ENCODE results near the gene UQCRC1.
A peak's percentile ranks its signal among the peaks of the same experiment; 100 is the strongest.

UQCRC1 gene

DNA sequence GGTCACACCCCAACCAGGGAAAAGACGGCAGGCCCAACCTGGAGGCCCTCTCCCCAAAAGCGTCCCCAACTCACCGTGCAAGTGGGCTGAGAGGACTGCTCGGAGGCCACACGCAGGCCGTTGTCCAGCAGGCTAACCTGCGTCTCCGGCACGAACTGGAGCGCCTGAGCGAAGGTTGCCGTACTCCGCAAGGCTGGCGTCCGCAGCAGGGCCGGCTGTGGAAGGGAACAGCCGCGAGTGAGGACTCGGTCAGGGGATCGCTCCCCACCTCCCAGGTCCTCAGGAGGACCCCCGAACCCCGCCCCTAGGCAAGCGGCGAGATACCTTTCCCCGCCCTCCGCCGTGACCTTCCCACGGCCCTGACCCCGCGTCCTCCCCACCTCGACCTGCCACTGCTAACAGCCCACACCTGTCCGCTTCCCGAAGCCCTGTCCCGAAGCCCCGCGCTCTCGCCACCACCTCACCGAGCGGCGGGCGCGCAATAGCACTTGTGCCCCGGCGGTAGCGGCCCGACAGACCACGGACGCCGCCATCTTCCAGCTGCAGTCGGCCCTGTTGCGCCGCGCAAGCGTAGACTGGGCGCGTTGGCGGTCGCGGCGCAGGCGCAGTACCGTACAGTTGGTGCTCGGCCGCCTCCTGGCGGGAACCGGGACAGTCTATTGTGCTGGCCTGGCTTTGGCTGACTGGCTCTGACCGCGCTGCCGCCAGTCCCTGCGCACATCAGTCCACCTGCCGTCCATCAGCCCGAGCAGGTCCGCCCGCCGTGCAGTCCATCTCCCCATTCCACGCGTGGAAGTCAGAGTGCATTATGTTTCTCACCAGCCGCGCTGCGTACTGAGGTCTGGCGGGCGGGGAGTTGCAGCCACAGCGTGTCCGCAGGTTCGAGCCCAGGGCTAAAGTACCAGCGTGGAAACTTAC is at the start of gene UQCRC1:
Gene UQCRC1, minus strand, starts transcription at position 559 of the 918 bp plus-strand sequence. Its CDS starts 26 bp downstream, at position 533.
- peak; percentile 79 to 89 (median 86) for DNase-seq (ENCODE audit: low read depth in 2 of 3, low spot score in 1 of 3)

DNA sequence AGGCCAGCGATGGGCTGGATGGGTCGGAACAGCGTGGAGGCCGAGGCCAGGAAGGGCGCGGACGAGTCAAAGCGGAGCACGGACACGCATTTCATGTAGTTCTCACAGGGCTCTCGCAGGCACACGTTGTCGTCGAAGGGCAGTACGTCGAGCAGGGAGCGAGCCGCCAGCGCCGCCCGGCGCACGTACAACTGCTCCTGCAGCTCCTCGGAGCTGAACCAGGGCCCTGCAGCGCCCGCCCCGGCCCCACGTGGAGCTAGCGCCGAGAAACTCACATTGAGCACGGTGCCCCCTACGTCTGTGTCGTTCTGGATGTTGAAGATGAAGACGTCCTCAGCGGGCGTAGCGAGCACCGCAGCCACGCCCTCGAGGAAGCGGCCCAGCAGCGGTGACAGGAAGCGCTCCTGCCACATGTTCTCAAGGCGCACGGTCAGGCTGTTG is 47.4 kb upstream of the UQCRC1 start:
- no peak for DNase-seq (ENCODE audit: low read depth in 2 of 3, low spot score in 1 of 3)

DNA sequence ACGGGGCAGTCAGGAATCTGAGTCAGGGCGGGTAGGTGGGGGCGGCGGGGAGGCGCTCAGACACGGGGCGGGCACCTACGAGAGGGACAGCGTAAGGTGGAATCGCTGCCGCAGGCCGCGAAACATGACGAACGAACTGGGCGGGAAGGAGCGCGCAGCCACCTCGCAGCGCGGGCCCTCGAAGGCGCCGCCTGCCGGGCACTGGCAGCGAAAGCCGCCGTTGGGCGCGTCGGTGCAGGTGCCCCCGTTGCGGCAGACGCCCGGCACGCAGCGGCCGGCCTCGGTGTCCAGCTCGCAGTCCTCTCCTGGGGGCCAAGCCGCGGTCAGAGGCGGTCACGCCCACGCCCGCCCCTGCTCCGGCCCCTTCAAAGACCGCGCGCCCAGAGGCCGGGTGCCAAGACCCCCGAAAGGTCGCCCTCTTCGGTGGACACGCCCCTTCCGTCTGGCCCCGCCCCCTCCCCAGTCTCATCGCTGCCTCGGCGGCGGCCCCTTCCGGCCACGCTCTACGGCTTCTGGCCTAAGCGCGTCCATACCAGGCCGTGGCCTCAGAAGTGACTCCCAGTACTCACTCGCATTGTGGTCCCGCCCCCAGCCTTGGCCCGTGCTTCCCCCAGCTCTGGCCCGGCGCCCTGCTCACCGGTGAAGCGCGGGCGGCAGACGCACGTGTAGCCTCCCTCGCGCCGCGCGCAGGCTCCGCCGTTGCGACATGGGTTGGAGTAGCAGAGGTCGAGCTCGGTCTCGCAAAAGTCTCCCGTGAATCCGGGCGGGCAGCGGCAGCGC is 46.8 kb upstream of the UQCRC1 start:
- DNase-seq (ENCODE audit: low read depth in 2 of 3, low spot score in 1 of 3) = peak; percentile 75 to 80 (median 80)

- DNase-seq (ENCODE audit: low read depth in 2 of 3, low spot score in 1 of 3) = peak in 2 of 3 donors; percentile 42 to 46
Observed at GRCh38 chr3:48655606-48656005, 46.2 kb upstream of the UQCRC1 start.

- no peak for DNase-seq (ENCODE audit: low read depth in 2 of 3, low spot score in 1 of 3)
Observed at GRCh38 chr3:48655063-48655462, 45.6 kb upstream of the UQCRC1 start.

DNA sequence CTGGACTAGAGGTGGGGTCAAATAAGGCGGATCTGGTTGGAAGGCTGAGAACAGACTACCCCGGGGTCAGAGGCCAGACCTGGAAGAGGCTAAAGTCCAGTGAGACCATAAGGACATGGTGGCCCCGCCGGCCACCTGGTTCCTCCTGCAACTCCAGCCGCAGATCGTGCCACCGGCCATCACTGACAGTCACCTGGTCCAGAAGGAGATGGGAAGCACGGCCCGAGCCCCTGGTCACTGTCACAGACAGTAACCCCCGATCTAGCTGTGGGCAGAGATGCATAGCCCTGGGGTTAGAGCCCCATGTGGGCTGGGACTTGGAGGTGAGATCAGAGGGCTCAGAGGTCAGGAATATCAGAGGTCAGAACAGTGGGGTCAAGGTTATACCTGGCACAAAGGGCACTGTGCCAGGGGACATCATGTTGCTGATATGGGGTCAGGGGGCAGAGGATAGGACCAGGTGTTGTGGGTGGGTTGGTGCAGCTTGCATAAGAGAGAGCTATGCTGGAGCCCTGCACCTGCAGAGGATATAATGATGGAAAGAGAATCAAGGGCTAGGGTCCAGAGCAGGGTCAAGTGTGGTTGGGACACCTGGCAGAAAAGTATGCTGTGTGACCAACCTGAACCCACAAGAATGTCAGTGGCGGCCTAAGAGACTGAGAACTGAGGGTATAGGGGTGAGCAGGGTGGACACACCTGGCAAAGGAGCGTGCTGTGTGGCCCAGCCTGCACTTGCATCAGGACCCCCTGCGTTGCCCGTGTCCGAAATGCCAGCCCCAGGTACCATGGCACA is 43.7 kb upstream of the UQCRC1 start:
- no peak for DNase-seq (ENCODE audit: low read depth in 2 of 3, low spot score in 1 of 3)

GRCh38 chr3:48651771-48652170 is 42.3 kb upstream of the UQCRC1 start:
- no peak for DNase-seq (ENCODE audit: low read depth in 2 of 3, low spot score in 1 of 3)

DNA sequence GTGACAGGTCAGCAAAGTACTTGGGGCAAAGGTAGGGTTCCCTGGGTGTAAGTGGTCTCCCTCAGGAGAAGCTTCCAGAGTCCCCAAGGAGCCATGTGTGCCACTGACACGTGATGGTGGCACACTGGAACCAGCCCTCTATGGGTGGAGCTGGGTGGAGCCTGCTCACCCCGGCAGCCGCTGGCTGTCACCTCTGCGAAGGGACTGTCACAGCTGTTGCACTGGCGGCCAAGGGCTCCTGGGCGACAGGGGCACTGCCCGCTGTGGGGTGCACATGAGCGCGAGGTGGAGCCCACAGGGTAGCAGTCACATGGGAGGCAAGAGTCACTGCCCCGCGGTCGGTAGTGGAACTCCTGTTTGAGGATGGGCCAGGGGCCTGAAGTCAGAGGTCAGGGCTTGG is 41.3 kb upstream of the UQCRC1 start:
- DNase-seq (ENCODE audit: low read depth in 2 of 3, low spot score in 1 of 3) = no peak

DNA sequence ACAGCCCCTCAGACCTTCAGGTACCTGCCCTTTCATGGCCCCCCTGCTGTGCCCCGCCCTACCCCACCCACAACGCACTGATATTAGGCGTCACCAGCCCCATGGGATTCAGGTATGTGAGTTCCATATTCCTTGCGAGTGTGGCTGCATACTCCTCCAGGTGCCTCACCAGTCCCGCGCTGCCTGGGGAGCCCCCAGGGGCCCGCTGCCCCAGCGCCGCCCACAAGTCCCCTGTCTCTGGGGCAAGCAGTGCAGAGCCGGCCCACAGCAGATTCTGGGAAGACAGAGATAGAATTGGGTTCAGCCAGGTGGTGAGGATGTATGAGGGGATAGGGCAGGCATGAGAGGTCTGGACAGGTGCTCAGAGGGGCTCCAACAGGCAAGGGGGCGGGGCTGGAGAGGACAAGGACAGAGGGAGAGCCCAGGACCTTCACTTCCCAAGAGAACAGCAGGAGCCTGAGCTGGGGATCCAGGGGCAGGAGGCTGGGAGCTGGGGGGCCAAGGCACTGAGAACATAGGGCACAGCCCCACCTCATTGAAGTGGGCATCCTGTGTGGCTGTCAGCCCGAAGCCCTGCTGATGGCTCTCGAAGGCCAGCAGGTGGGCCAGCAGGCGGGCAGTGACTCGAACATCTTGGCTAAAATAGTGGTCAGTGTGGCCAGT is 38.9 kb upstream of the UQCRC1 start:
- DNase-seq (ENCODE audit: low read depth in 2 of 3, low spot score in 1 of 3) = no peak

- no peak for DNase-seq (ENCODE audit: low read depth in 2 of 3, low spot score in 1 of 3)
Observed at GRCh38 chr3:48647714-48648113, 38.3 kb upstream of the UQCRC1 start.

DNA sequence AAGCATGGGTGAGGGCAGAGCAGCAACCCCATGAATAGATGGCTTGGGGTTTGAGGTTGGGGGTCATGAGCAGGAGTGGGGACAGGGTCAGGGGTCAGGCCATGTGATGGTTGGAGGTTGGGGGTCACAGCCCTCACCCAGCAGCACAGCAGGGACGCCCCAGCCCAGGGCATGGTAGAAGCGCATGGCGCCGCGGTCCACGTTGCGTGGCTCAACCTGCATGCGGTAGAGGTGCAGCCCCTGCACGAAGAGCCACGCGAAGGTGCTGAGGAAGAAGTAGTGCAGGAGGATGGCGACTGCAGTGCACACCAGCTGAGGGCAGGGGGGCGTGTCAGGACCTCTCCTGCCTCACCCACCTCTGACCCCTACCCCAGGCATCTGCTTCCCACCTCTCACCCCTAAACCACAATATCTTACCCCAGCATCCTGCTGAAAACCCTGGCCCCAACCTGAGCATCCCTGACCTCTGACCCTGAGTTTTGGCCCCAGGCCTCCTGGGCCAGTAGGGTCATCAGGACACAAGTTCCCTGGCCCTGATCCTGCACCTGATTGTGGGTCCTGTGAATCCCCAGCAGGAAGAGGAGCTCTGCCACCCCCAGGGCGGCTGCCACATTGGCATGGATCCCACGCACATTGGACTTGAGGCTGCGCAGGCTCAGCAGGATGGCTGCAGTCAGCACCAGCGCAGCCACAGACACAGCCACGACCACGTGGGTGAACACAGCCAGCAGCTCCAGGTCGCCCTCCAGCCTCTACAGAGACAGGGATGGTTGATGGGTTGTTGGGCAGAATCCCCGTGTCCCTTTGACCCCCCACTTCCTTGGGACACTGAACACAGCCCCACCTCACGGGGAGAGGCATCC is 35.7 kb upstream of the UQCRC1 start:
- no peak for DNase-seq (ENCODE audit: low read depth in 2 of 3, low spot score in 1 of 3)

GRCh38 chr3:48642605-48643004 is 33.2 kb upstream of the UQCRC1 start:
- DNase-seq (ENCODE audit: low read depth in 2 of 3, low spot score in 1 of 3) = no peak

DNA sequence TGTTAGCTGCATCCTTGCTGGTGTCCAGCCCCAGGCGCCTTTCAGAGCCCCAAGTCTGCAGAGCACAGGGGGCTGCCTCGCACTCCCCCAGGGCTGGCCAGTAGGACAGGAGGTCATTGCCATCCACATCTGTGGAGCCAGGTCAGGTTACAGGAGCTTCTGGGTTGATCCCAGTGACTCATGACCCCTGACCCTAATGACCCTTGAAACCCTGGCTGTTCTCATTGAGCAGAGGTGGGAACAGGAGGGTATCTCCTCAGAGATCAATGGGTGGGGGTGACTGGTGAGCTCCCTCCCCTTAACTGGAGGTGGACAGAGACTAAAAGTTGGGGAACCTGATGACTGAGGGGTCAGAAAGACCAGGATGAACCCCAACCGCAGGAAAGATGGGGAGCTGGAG is 31.9 kb upstream of the UQCRC1 start:
- DNase-seq (ENCODE audit: low read depth in 2 of 3, low spot score in 1 of 3) = no peak

GRCh38 chr3:48639944-48640606 is 30.6 kb upstream of the UQCRC1 start:
- DNase-seq (ENCODE audit: low read depth in 2 of 3, low spot score in 1 of 3) = no peak

- no peak for DNase-seq (ENCODE audit: low read depth in 2 of 3, low spot score in 1 of 3)
Observed at GRCh38 chr3:48637305-48637704, 27.9 kb upstream of the UQCRC1 start.

DNA sequence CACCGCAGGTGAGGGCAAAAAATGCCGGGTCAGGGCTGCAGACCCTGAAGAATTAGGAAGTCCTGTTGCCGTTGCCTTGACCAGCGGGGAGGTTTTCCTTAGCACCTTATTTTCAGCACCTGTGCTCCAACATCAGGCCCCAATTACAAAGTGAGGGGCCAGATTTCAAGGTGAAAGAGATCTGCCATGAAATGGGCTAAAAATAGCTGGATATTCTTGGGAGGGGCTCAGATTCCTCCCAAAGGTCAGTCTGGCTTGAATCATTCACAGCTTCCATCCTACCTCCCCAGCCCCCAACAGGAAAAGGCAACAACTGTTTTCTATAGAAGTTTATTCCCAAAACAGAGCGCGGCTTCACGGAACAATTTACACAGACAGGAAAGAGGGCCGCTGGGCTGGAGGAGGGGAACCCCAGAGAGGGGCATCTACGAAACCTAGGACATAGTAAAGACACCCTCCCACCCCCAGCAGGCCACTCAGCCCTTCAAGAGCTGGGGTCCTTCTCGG is 26.8 kb upstream of the UQCRC1 start:
- no peak for DNase-seq (ENCODE audit: low read depth in 2 of 3, low spot score in 1 of 3)

- peak; percentile 89 to 95 (median 91) for DNase-seq (ENCODE audit: low read depth in 2 of 3, low spot score in 1 of 3)
Observed at GRCh38 chr3:48635222-48636021, 26.0 kb upstream of the UQCRC1 start, which contains the start of gene SLC26A6. TSS of gene SLC26A6 (minus strand) at chr3:48635461. CDS start at chr3:48635393, 68 bp downstream.

DNA sequence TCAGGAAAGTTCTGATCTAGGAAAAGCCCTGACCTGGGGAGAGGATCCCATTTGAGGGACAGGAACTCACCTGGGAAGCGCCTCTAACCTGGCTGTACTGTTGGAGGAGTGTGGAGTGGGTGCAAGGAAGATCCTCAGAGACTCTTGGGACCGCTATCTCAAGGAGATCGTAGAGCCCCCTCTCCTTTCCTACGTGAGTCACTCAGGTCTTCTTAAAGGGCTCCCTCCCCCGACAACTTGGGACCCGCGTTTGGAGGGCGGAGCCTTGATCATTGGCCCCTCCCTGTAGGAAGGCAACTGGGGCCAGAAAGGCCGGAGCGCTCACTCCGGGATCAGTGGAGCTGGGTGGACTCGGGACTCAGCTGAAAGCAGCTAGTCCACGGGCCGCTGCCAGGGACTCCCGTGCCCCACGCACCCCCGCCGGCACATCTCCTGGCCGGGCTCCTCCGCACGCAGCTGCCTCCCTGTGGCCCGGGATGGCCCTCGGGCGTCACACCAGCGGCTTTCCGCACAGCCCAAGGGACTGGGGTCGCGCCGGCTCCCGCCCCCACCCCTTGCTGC is 25.3 kb upstream of the UQCRC1 start:
- peak; percentile 28 to 37 (median 31) for DNase-seq (ENCODE audit: low read depth in 2 of 3, low spot score in 1 of 3)
